HepG2 (cell line): ENCODE data around the gene PLIN4. TPM values are rescaled to one million over a fixed set of nuclear protein-coding genes. Genes with fewer than 3 reads are reported as not detected.

Source experiments
- ADNP ChIP-seq: sonication (generic); formaldehyde crosslinking; IDR thresholded peaks from 2 replicates; pipeline ENCODE4 v1.4.0; 2020; ENCODE audit warnings: missing genetic modification reagents
- ARNTL ChIP-seq: sonication (generic); formaldehyde crosslinking; IDR thresholded peaks from 2 replicates; pipeline ENCODE4 v1.4.0; 2020; ENCODE audit warnings: mild to moderate bottlenecking, missing genetic modification reagents
- CTCF ChIP-seq: sonication (generic); formaldehyde crosslinking; IDR thresholded peaks from 2 replicates; pipeline ENCODE4 v1.5.0; 2020; ENCODE audit warnings: mild to moderate bottlenecking, missing genetic modification reagents, moderate library complexity
- DZIP1 ChIP-seq: sonication (generic); formaldehyde crosslinking; IDR thresholded peaks from 2 replicates; pipeline ENCODE4 v1.5.0; 2020; ENCODE audit warnings: mild to moderate bottlenecking, missing genetic modification reagents
- JUND ChIP-seq: sonication (generic); formaldehyde crosslinking; IDR thresholded peaks from 2 replicates; pipeline ENCODE4 v1.8.0; 2022; ENCODE audit warnings: mild to moderate bottlenecking, missing genetic modification reagents
- KAT8 ChIP-seq: IDR thresholded peaks from 2 replicates; pipeline ENCODE4 v1.6.1; 2016; ENCODE audit warnings: missing genetic modification reagents, missing compliant biosample characterization
- MAFK ChIP-seq, 2 experiments: IDR thresholded peaks in 1 of 2; conservative IDR thresholded peaks in 1 of 2; 2 replicates each; pipeline ENCODE4 v1.6.1; 2011; ENCODE audit warnings: improper control_type of control experiment in 2 of 2, low read length in 2 of 2
- NFYC ChIP-seq: IDR thresholded peaks from 2 replicates; pipeline ENCODE4 v1.6.1; 2016; ENCODE audit warnings: missing genetic modification reagents, missing compliant biosample characterization
- PTBP1 ChIP-seq: fragments of 200-400 bp; formaldehyde crosslinking; IDR thresholded peaks from 2 replicates; pipeline ENCODE4 v1.6.1; 2018; ENCODE audit warnings: low read length, low read depth; ENCODE audit not compliant: poor library complexity, severe bottlenecking
- RBM39 ChIP-seq: fragments of 200-400 bp; formaldehyde crosslinking; IDR thresholded peaks from one replicate; pipeline ENCODE4 v1.6.1; 2018; ENCODE audit warnings: antibody characterized with exemption, mild to moderate bottlenecking, low read depth, low read length; ENCODE audit not compliant: poor library complexity, severe bottlenecking
- SMC3 ChIP-seq: IDR thresholded peaks from 2 replicates; pipeline ENCODE4 v1.6.1; 2011; ENCODE audit warnings: low read length, improper control_type of control experiment
- ZBTB33 ChIP-seq: sonication (generic); formaldehyde crosslinking; IDR thresholded peaks from 2 replicates; pipeline ENCODE4 v1.4.0; 2020; ENCODE audit warnings: missing genetic modification reagents
- ZMYM3 ChIP-seq: sonication (generic); formaldehyde crosslinking; IDR thresholded peaks from 2 replicates; pipeline ENCODE4 v1.5.1; 2020; ENCODE audit warnings: mild to moderate bottlenecking, missing genetic modification reagents
- ZNF557 ChIP-seq: sonication (generic); formaldehyde crosslinking; IDR thresholded peaks from 2 replicates; pipeline ENCODE4 v1.4.0; 2020; ENCODE audit warnings: missing genetic modification reagents
- ZNF558 ChIP-seq: sonication (generic); formaldehyde crosslinking; IDR thresholded peaks from 2 replicates; pipeline ENCODE4 v1.9.0; 2022; ENCODE audit warnings: mild to moderate bottlenecking, missing genetic modification reagents, borderline replicate concordance
- ZNF749 ChIP-seq: sonication (generic); formaldehyde crosslinking; IDR thresholded peaks from 2 replicates; pipeline ENCODE4 v1.8.0; 2022; ENCODE audit warnings: mild to moderate bottlenecking, missing genetic modification reagents, moderate library complexity, borderline replicate concordance
- ZNF770 ChIP-seq: sonication (generic); formaldehyde crosslinking; IDR thresholded peaks from 2 replicates; pipeline ENCODE4 v1.5.0; 2020; ENCODE audit warnings: mild to moderate bottlenecking, missing genetic modification reagents
- polyA plus RNA-seq, 8 experiments: library from polyadenylated mRNA; depleted of rRNA in 3 of 8; stranded (reverse) in 7 of 8; unstranded in 1 of 8; fragments of >200 nt; fragmentation: Illumina TruSeq in 4 of 8; extraction: Trizol in 4 of 8; gene quantifications; 2 replicates each; pipeline versions ENCODE4 v1.2.1 to v1.2.3, GENCODE V29; 2011 to 2016; ENCODE audit warnings: low read depth in 4 of 8, missing spikeins in 1 of 8, mixed read lengths in 1 of 8; ENCODE audit not compliant: insufficient read depth in 1 of 8
- total RNA-seq, 5 experiments: library from RNA; depleted of rRNA; stranded (reverse); fragments of >200 nt; fragmentation: Illumina TruSeq; extraction: Trizol; gene quantifications; 2 replicates each; pipeline ENCODE4 v1.2.3, GENCODE V29; 2016; ENCODE audit warnings: low read depth in 1 of 5
- TF ChIP-seq, protein P1 (sequence below): sonication (generic); formaldehyde crosslinking; IDR thresholded peaks from 2 replicates; pipeline ENCODE4 v1.5.1; 2020; ENCODE audit warnings: mild to moderate bottlenecking, missing genetic modification reagents

Gene PLIN4
- total and polyA plus RNA-seq, 2 of the 13 experiments (the other 11 are each of a cell fraction or from before 2014, with no cell fraction given): 1.1 to 1.3 TPM

GRCh38 chr19:4567584-4568071 is 49.3 kb upstream of the PLIN4 start (continued):
- TF ChIP-seq ARNTL (CRISPR knock-in tag): no peak
- peak; percentile 20; the same call in 1 of the 2 replicates for TF ChIP-seq ZNF770 (CRISPR knock-in tag)
- peak; percentile 93 for TF ChIP-seq CTCF
- TF ChIP-seq MAFK (conservative IDR thresholded peaks at IDR 0.05 in 1 of 2, IDR thresholded peaks at IDR 0.05 in 1 of 2; ENCODE audit: low read length in 2 of 2): no peak
- peak; percentile 13 for TF ChIP-seq RBM39
- no peak for TF ChIP-seq DZIP1 (CRISPR knock-in tag)
- TF ChIP-seq ZNF557 (CRISPR knock-in tag): no peak
- TF ChIP-seq ZNF558: no peak
- peak; percentile 97 for TF ChIP-seq ZMYM3 (CRISPR knock-in tag)
- no peak for TF ChIP-seq ZNF749
- TF ChIP-seq ADNP (CRISPR knock-in tag): peak; percentile 93
- TF ChIP-seq NFYC (CRISPR knock-in tag): no peak
- peak; percentile 78 for TF ChIP-seq PTBP1
- 0 out of 2 replicates have a peak, but pooled peaks have one; percentile 29 for TF ChIP-seq JUND (CRISPR knock-in tag)
- TF ChIP-seq ZBTB33 (CRISPR knock-in tag): peak; percentile 71; the same call in 1 of the 2 replicates
- TF ChIP-seq KAT8 (CRISPR knock-in tag): no peak
- peak; percentile 68 for TF ChIP-seq SMC3
- TF ChIP-seq, protein P1, sequence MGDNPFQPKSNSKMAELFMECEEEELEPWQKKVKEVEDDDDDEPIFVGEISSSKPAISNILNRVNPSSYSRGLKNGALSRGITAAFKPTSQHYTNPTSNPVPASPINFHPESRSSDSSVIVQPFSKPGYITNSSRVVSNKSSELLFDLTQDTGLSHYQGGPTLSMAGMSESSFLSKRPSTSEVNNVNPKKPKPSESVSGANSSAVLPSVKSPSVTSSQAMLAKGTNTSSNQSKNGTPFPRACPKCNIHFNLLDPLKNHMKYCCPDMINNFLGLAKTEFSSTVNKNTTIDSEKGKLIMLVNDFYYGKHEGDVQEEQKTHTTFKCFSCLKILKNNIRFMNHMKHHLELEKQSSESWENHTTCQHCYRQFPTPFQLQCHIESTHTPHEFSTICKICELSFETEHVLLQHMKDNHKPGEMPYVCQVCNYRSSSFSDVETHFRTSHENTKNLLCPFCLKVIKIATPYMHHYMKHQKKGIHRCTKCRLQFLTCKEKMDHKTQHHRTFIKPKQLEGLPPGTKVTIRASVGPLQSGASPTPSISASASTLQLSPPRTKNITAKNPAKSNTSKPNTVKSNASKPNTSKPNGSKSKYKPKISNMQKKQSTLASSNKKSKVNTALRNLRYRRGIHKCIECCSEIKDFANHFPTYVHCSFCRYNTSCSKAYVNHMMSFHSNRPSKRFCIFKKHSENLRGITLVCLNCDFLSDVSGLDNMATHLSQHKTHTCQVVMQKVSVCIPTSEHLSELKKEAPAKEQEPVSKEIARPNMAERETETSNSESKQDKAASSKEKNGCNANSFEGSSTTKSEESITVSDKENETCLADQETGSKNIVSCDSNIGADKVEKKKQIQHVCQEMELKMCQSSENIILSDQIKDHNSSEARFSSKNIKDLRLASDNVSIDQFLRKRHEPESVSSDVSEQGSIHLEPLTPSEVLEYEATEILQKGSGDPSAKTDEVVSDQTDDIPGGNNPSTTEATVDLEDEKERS: peak; percentile 44; the same call in 1 of the 2 replicates
